SH-SY5Y (cell line): ENCODE data around the gene CYP27A1.

ENCODE experiments used
- GATA2 ChIP-seq: IDR thresholded peaks from 2 replicates; pipeline ENCODE4 v1.6.1; 2011; ENCODE audit warnings: mild to moderate bottlenecking, low read depth, low read length
- GATA3 ChIP-seq: IDR thresholded peaks from 2 replicates; pipeline ENCODE4 v1.6.1; 2011; ENCODE audit warnings: low read depth, mild to moderate bottlenecking, low read length, moderate library complexity

- no peak for TF ChIP-seq GATA2
- no peak for TF ChIP-seq GATA3
Observed at GRCh38 chr2:218833023-218833609, 51.2 kb downstream of the CYP27A1 start.
